GM18861 (cell line): ENCODE measurements around the gene LIMS2.

Experiments
- ATAC-seq: cut with Tn5 transposase; IDR thresholded peaks from one replicate; pipeline ENCODE4 v1.9.1; 2021; ENCODE audit not compliant: unreplicated experiment

The LIMS2 gene, protein sequence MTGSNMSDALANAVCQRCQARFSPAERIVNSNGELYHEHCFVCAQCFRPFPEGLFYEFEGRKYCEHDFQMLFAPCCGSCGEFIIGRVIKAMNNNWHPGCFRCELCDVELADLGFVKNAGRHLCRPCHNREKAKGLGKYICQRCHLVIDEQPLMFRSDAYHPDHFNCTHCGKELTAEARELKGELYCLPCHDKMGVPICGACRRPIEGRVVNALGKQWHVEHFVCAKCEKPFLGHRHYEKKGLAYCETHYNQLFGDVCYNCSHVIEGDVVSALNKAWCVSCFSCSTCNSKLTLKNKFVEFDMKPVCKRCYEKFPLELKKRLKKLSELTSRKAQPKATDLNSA

DNA sequence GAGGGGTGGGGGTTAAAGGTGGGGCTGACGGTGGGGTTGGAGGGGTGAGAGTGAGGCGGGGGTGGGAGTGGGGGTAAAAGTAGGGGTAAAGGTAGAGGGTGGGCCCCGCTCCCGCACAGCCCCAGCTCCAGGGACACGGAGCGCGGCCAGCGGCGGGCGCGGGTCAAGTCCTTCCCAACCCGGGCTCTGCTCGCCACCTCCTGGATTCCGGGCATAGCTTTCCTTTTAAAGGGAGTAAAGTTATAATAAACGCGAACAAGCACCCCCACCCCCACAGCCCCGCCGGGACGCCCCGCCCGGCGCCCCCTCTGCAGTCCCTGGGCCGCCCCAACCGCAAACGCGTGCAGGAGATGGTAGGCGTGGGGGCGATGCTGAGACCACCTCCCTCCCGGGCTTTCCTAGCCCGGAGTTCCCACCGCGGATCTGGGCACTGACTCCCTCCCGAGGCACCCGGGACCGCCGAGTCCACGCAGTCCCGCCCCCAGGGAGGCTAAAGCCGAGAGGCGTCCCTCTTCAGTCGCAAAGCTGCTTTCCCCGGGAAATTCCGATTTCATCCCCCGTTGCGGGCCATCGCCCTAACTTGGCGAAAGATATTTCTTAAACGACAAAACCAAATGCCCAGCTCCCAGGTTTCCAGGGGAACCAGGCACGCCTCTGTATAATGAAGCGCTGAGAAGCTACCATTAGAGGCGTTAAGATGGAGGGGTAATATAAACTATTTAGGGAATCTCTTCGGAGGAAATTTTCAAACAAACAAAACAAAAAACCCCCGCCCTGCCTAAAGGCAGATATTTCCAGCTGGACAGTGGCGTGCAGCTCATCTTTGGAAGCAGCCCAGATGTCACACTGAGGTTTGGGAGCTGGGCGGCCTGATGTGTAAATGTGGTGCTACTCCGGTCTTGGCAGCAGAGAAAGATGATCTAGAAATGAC, at the start of gene LIMS2:
Gene LIMS2 (minus strand): TSS at position 200 of the 931 bp plus-strand sequence. CDS start 506 bp downstream, outside the sequence.
- ATAC-seq, result no peak

DNA sequence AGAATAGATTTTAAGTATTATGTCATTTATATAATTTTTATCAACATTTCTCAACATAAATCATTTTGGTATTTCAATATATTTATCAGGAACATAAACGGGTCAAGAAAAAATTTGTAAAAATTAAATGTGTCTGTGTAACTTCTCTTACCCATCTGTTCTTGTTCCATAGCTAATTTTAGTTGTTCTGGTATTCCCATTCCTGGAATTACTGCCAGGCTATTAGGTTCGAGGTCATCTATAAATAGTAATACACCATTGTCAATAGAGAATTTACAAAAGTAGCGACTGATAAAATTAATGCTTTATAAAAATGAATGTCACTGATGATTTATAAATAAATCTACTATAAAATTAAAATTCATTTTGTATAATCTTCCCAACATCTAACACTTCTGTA, 47.5 kb upstream of the LIMS2 start:
- no peak for ATAC-seq

DNA sequence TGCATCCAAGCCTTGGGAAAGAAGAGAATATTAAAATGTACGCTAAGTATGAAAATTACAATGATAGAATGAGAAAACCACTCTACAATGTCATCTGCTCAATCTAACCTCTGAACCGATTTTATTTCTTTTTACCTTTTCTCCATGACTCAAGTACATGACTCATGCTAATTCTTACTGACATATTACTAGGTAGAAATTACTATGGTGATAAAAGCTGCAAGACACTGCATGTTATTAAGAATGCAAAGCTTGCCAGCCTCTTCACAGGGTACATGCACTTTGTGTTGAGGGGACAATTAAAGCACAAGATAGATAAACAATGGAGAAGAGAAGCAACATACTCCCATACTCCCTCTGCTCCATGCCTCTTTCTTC, 46.6 kb upstream of the LIMS2 start:
- no peak for ATAC-seq

DNA sequence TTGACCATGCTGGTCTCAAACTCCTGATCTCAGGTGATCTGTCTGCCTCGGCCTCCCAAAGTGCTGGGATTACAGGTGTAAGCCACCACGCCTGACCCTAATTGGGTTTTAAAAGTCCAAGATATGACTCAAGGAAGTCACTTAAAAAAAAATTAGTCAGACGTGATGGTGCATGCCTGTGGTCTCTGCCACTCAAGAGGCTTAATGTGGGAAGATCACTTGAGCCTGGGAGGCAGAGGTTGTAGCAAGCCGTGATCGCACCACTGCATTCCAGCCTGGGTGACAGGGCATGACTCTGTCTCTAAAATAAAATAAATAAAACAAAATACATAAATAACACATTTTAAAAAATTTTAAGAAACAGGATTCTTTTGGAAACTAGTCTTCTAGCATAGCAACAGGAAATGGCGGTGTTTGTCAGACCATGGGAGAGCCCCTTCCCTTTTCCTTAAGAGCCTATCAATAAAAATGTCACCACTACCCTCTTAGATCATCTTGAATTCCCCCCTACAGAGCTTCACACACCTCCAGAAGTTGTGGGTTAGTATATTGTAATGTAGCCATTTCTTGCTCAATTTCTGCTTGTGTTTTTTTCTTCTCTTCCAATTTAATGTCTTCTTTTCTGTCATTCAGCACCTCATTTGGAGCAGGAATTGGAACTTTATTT, 46.1 kb upstream of the LIMS2 start:
- ATAC-seq, result no peak

DNA sequence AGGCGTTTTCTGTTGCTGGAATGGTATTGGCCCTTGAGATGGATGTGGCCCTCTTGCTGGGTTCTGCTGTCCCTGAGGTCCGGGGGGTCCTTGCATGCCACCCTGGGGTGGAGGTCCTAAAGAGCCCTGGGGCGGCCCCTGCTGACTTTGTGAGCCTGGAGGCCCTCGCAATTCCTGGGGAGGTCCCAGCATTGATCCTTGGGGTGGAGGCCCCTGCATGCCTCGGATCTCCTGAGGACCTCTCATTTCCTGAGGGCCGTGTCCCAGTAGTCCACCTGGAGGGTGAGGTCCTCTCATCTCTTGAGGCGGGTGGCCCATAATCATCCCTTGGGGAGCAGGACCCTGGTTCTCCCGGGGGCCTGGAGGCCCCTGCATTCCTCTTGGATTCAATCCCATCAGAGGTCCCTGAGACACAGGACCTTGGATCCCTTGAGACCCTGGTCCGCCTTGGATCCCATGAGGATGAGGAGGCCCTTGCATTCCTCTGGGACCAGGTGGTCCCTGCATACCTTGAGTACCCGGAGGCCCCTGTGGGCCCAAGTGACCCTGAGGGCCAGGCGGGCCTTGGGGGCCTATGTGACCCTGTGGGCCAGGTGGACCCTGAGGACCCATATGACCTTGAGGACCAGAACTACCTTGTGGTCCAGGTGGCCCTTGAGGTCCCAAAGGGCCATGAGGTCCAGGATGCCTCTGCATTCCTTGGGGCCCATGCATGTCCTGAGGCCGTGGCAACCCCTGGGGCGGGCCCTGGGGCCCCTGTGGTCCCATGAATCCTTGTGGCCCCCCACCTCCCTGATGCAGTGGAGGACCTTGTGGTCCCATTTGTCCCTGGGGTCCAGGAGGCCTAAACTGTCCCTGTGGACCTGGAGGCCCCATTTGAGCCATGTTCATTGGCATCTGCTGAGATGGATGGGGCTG, 44.2 kb upstream of the LIMS2 start:
- ATAC-seq, result no peak

DNA sequence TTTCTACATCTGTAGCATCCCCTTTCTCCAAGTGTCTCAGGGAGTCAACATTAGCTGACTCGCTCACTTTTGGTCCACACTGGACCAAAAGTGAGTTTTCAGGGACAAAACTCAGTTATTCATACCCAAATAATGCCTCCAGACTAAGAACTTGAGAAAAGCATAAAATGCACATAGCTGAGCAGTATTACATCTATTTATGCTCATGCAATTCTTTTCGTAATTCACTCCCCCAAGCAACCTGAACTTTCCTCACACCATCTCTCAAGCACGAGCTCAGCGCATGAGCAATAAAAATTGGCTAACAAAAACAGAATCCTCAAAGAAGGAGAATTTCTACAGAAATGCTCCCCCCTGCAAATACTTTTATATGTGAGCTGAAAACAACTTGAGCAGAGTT, 42.9 kb upstream of the LIMS2 start:
- no peak for ATAC-seq

DNA sequence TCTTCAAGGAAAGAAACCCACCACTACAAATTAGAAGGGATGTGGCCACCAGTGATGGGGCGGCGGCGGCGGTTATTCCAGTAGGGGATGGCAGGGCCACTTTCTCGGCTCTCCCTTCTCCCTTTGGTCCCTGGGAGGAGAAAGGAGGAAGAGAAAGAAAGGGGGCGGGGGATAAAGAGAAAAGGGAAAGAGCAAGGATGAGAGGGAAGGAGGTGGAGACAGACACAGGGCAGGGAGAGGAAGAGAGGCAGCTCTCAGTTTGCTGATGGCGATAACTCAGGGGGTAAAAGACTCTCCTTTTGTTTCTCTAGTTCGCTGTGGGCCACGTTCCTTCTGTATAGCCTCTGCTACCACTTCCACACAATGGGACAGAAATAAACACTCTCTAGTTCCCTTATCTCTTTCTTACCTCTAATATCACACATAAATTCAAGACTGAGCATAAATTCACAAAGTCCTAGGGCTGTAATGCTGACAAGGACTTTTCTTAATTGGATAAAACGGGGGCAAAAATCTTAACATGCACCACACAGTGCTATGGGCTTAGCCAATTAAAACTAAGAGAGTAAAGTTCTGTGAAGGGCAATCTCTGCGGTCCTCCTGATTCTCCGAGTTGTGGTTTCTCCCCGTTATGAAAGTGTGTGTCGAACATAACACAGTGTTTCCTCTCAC, 40.6 kb upstream of the LIMS2 start:
- ATAC-seq, result no peak

DNA sequence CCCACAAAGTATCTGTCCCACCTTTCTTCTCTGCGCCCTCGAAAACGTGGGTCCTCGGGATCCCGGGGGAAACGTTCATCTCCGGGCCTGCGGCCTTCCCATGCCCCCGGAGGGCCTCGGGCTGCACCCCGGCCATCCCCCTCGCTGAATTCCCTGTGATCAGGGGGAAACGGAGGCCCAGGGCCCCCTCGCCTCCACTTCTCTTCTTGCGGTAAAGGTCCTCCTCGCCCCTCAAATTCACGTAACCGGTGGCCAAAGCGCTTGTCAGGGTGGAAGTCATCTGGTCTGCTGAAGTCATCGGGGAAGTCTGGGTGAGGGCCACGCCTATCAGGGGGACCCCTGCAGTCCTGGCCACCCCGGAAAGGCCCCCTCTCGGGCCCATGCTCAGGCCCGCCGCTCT, 38.2 kb upstream of the LIMS2 start:
- ATAC-seq, result no peak

DNA sequence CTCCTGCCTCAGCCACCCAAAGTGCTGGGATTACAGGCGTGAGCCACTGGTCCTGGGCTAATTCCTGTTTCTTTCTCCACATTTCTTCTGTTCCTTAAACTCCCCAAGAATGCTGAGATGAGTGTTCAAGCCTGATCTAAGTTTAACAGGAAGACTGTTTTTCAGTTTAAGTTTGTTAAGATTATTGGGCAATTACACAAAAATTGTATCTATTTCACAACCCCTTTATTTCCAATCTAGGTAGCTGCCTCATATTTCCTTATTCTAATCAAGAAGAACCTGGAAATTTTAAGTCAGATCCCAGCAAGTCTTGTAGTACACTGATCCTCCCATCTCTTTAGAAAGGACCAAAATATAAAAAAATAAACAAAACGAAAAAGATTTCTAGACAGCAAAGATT, 37.7 kb upstream of the LIMS2 start:
- no peak for ATAC-seq

DNA sequence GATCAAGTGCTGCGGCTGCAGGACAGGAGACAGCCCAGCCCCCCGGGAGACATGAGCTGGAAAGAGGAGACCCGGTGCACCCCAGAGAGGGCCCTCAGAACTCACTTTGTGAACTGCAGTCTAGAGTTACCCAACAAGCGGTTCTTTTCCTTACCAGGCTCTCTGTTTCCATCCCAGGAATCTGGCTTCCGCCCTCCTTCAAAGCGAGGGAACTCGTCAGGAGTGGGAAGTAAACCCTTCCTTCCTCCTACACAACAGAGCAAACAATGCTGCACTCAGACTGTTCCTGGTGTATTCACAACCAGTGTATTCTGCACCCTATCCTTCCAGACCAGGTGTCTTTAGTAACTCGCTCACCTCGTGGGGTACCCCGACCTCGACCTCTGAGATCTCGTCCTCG, 34.0 kb upstream of the LIMS2 start:
- ATAC-seq, result no peak

DNA sequence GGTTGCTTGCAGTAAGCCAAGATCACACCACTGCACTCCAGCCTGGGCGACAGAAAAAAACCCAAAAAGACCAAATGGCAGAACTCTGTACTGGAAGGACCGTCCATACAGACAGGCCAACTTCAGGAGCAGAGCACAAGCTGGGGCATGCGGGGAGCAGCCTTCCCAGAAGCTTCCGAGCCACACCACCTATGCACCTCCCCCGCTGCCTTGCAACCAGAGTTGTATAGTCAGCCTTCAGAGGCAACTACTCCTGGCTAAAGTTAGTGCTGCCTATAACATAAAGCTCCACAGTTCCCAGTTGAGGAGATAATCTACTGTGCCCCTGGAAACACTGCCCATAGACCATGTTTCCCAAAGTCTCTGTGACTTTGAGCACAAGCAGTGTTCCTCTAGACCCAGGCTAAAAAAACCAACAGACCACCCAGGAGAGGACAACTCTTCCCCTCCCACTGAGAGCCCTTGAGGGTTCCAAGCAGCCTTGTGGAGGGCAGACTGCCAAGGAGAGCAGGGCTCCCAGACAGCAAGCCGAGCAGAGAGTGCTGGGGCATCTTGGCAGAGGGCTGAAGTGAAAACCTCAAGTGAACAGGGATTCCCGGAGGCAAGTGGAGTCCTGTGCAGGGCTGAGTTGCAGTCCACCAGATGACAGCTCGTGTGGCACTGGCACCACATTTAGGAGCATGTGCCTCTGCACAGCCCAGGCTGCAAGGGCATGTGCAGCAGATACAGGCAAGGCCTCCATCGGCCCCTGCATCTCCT, 32.7 kb upstream of the LIMS2 start:
- ATAC-seq, result no peak

DNA sequence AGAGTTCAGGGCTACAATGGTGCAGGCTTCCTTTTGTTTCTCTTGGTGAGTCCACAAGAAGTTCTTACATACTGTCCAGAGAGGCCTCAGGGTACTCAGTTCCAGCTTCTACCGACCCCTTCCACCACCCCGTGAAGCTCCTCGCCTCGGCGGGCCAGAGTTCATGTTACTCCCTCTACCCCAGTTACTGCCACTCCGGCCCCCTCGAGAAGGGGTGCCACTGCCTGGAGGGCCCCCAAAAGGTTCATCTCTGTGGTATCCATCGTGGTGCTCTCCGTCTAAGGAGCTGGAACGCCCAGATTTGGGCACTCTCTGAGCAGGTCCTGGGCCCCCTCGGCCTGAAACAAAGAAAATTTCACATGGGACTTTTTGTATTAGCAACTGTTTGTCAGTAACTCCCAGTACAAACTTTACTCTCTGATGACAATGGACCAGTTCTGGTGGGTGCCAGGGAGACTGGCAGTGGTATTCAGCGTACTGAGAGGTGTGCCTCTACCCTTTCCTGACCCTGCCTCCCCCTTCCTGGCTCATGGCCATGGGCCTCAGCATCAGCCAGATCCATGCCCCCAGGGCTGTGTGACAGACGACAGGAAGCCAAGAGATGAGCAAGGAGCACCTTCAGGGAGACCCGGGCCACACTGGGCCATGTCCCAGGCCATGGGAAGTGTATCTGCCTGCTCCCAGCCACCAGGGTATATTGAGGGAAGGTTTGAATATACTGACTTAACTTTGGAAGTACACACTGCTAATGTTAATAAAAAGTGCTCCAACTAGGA, 31.1 kb upstream of the LIMS2 start:
- ATAC-seq, result no peak

DNA sequence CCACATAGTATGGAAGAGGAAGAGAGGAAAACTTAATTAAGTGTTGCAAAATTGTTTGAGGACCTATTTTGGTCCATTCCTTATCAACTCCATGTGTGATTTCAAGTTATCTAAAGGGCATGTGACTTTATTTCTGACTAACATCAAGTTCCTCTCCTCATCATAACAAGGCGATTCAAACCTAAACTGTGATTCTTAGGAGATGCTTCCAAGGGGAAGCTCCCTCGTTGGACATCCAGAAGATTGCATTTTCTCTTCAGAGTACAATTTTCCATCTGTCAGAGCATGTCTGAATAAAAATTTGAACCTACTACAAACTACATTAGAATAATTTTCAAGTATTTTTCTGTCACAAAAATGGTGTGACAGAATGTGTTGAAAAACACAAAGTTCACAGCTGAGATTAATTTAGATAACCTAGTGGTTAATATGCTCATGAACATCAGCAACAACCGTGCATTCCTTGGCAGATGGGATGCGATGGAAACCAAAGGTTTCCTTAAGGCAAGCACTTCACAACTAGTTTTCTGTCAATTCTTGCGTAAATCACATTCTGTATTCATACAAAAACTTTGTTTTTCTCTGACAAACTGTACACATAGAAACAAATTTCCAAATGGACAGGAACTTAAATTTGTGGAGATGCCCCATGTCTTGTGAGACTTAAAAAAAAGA, 30.2 kb upstream of the LIMS2 start:
- ATAC-seq, result no peak

DNA sequence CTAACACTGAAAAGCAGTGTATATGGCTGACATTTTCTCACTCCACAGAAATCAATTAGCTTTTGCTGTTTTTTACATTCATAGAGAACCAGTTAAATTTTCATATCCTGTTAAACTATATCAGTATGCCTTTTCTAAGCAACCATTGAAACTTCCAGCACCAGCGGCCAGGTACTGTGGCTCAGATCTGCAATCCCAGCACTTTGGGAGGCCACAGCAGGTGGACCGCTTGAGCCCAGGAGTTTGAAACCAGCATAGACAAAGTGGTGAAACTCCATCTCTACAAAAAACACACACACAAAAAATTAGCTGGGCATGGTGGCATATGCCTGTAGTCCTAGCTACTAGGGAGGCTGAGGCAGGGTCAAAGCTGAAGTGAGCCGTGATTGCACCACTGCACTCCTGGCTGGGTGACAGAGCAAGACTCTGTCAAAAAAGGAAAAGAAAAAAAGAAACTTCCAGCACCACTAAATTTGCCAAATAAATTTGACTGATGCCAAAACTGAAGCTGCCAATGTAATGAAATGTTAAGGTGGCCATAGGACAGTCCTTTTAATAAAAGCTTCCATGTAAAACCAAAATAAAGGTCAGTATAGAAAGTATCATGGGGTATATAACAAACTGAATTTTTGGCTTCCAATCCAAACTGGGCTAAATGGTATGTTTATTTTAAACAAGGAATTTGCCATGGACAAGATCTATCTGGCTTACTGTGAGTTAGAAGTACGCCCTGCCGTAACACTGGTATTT, 29.5 kb upstream of the LIMS2 start:
- ATAC-seq, result no peak

DNA sequence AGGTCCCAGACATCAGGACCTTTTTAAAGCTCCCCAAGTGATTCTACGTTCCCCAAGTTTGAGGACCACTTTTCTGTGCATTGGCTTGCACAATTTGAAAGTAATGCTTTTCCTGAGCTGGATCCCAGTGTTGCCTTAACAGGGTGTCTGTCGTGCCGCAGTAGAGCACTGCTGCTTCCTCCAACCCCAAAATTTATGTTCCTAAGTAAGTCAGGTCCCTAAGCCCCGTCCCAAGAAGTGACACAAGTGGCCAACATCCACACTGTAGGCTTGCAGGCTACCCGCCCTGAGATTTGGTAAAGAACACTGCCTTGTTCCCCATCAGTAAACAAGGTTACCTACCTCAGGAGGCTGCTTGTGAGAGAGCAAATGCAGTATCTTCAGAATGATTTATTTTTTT, 28.0 kb upstream of the LIMS2 start:
- no peak for ATAC-seq

DNA sequence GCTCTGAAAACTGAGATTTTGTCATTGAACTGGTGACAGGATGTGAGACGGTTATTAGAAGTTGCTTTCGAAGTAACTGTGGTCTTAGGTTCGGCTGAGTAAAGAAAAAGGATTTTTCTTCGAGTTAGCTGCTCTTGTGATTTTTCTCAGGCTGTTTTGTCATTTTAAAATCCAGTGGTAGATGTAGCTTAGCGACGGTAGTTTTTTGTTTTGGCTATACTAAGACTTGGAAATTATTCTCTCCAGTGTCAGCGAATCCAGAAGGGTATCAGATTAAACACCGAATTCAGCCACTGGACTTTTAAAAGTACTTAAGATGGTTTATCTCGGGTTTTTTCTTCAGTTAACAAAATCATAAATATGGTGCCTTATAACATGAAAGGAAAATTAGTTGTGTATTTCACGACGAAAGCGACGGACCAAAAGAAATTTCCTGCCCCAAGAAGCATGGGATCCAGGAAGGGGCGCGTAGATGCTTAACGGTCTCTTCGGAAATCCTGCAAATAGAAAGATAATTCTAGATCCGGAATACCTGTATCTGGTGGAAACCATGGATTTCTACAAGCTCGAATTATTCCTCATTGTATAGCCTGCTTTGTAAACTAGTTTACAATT, 27.2 kb upstream of the LIMS2 start:
- ATAC-seq, result no peak
